Effector CD4-positive, alpha-beta T cell (primary cell): ENCODE measurements around the gene PITPNC1.

ENCODE experiments used
- DNase-seq: peaks from one replicate; pipeline ENCODE4 v3.0.0-alpha.2; 2020

The PITPNC1 gene

GRCh38 chr17:67518876-67519275 lies 141.8 kb downstream of the PITPNC1 start:
- no peak for DNase-seq

- no peak for DNase-seq
Measured at GRCh38 chr17:67519801-67520251, 142.7 kb downstream of the PITPNC1 start.

GRCh38 chr17:67520252-67520906 lies 143.3 kb downstream of the PITPNC1 start:
- no peak for DNase-seq

- no peak for DNase-seq
Measured at GRCh38 chr17:67520916-67521774, 144.1 kb downstream of the PITPNC1 start.

GRCh38 chr17:67521775-67522069 lies 144.6 kb downstream of the PITPNC1 start:
- DNase-seq = no peak

- no peak for DNase-seq
Measured at GRCh38 chr17:67523101-67523500, 146.0 kb downstream of the PITPNC1 start.

- DNase-seq = no peak
Measured at GRCh38 chr17:67525239-67526135, 148.4 kb downstream of the PITPNC1 start.

- no peak for DNase-seq
Measured at GRCh38 chr17:67526700-67527099, 149.6 kb downstream of the PITPNC1 start.

GRCh38 chr17:67528751-67529436 lies 151.8 kb downstream of the PITPNC1 start:
- no peak for DNase-seq

GRCh38 chr17:67531291-67531690 lies 154.2 kb downstream of the PITPNC1 start:
- DNase-seq = no peak

- DNase-seq = no peak
Measured at GRCh38 chr17:67532326-67532871, 155.3 kb downstream of the PITPNC1 start.

GRCh38 chr17:67534941-67535340 lies 157.9 kb downstream of the PITPNC1 start:
- DNase-seq = no peak

GRCh38 chr17:67542219-67543114 lies 165.4 kb downstream of the PITPNC1 start:
- no peak for DNase-seq

GRCh38 chr17:67544364-67544955 lies 167.4 kb downstream of the PITPNC1 start:
- no peak for DNase-seq

- no peak for DNase-seq
Measured at GRCh38 chr17:67546578-67547527, 169.8 kb downstream of the PITPNC1 start.

GRCh38 chr17:67548693-67549092 lies 171.6 kb downstream of the PITPNC1 start:
- no peak for DNase-seq

- no peak for DNase-seq
Measured at GRCh38 chr17:67549820-67550219, 172.7 kb downstream of the PITPNC1 start.

GRCh38 chr17:67554634-67555033 lies 177.6 kb downstream of the PITPNC1 start:
- no peak for DNase-seq

- no peak for DNase-seq
Measured at GRCh38 chr17:67555855-67556254, 178.8 kb downstream of the PITPNC1 start.
